H9 (cell line): ENCODE data around the gene ORAI1. TPM values are rescaled to one million over a fixed set of nuclear protein-coding genes. Genes with fewer than 3 reads are reported as not detected.
A peak's percentile ranks its signal among the peaks of the same experiment; 100 is the strongest.

Experiments
- DNase-seq: peaks from one replicate; pipeline ENCODE4 v3.0.0-alpha.2; 2017
- H2AFZ ChIP-seq: one replicate; pipeline ENCODE4 v1.6.1; 2013; ENCODE audit warnings: mild to moderate bottlenecking, low read length, control low read depth, moderate library complexity
- H2AK5ac ChIP-seq: 2 replicates; pipeline ENCODE4 v1.6.1; 2013; ENCODE audit warnings: low read length, control low read depth, mixed read lengths; ENCODE audit not compliant: insufficient read length
- H2BK120ac ChIP-seq: one replicate; pipeline ENCODE4 v1.6.1; 2013; ENCODE audit warnings: low read depth, mild to moderate bottlenecking, low read length, control low read depth, inconsistent platforms; ENCODE audit not compliant: poor library complexity, severe bottlenecking
- H2BK12ac ChIP-seq: 2 replicates; pipeline ENCODE4 v1.6.1; 2013; ENCODE audit warnings: low read length, control low read depth, mixed read lengths, low read depth; ENCODE audit not compliant: insufficient read length
- H2BK15ac ChIP-seq: 2 replicates; pipeline ENCODE4 v1.6.1; 2013; ENCODE audit warnings: low read depth, low read length, control low read depth
- H2BK20ac ChIP-seq: one replicate; pipeline ENCODE4 v1.6.1; 2013; ENCODE audit warnings: low read depth, mild to moderate bottlenecking, low read length, control low read depth, inconsistent platforms; ENCODE audit not compliant: poor library complexity, severe bottlenecking
- H2BK5ac ChIP-seq: 2 replicates; pipeline ENCODE4 v1.6.1; 2013; ENCODE audit warnings: low read length, control low read depth, mixed read lengths; ENCODE audit not compliant: insufficient read length
- H3K14ac ChIP-seq: 2 replicates; pipeline ENCODE4 v1.6.1; 2013; ENCODE audit warnings: low read length, control low read depth; ENCODE audit not compliant: insufficient read depth
- H3K18ac ChIP-seq: 2 replicates; pipeline ENCODE4 v1.6.1; 2013; ENCODE audit warnings: low read depth, mild to moderate bottlenecking, mixed read lengths, low read length, control low read depth; ENCODE audit not compliant: insufficient read length
- H3K23ac ChIP-seq: 2 replicates; pipeline ENCODE4 v1.6.1; 2013; ENCODE audit warnings: low read length, control low read depth, mixed read lengths, low read depth; ENCODE audit not compliant: insufficient read length
- H3K23me2 ChIP-seq: 2 replicates; pipeline ENCODE4 v1.6.1; 2013; ENCODE audit warnings: low read depth, mild to moderate bottlenecking, mixed read lengths, low read length, control low read depth; ENCODE audit not compliant: insufficient read length, poor library complexity, severe bottlenecking
- H3K27ac ChIP-seq: 2 replicates; pipeline ENCODE4 v1.5.1; 2013; ENCODE audit warnings: low read length, control low read depth, mixed read lengths, low read depth; ENCODE audit not compliant: insufficient read length
- H3K27me3 ChIP-seq: 2 replicates; pipeline ENCODE4 v1.6.1; 2013; ENCODE audit warnings: low read length, control low read depth, inconsistent platforms; ENCODE audit not compliant: insufficient read depth
- H3K4ac ChIP-seq: 2 replicates; pipeline ENCODE4 v1.6.1; 2013; ENCODE audit warnings: low read depth, mild to moderate bottlenecking, control low read depth, inconsistent platforms, low read length, moderate library complexity
- H3K4me1 ChIP-seq: 2 replicates; pipeline ENCODE4 v1.6.1; 2013; ENCODE audit warnings: low read length, control low read depth, inconsistent platforms; ENCODE audit not compliant: insufficient read depth
- H3K4me2 ChIP-seq: 2 replicates; pipeline ENCODE4 v1.6.1; 2013; ENCODE audit warnings: low read length, control low read depth, mixed read lengths; ENCODE audit not compliant: insufficient read length, insufficient read depth
- H3K56ac ChIP-seq: 2 replicates; pipeline ENCODE4 v1.6.1; 2013; ENCODE audit warnings: low read depth, mild to moderate bottlenecking, mixed read lengths, low read length, control low read depth; ENCODE audit not compliant: insufficient read length
- H3K79me1 ChIP-seq: 2 replicates; pipeline ENCODE4 v1.6.1; 2013; ENCODE audit warnings: low read depth, mild to moderate bottlenecking, moderate library complexity, low read length, control low read depth, inconsistent platforms; ENCODE audit not compliant: insufficient read depth, poor library complexity, severe bottlenecking
- H3K79me2 ChIP-seq: 2 replicates; pipeline ENCODE4 v1.6.1; 2013; ENCODE audit warnings: low read length, control low read depth, inconsistent platforms; ENCODE audit not compliant: insufficient read depth
- H3K9ac ChIP-seq: 2 replicates; pipeline ENCODE4 v1.6.1; 2013; ENCODE audit warnings: low read length, control low read depth, mixed read lengths; ENCODE audit not compliant: insufficient read length; ENCODE audit errors: extremely low read depth
- H3K9me3 ChIP-seq: one replicate; pipeline ENCODE4 v1.6.1; 2013; ENCODE audit warnings: low read depth, low read length, inconsistent platforms; ENCODE audit not compliant: control insufficient read depth
- H3T11ph ChIP-seq: one replicate; pipeline ENCODE4 v1.6.1; 2013; ENCODE audit warnings: mild to moderate bottlenecking, low read length, control low read depth, inconsistent platforms
- H4K20me1 ChIP-seq: one replicate; pipeline ENCODE4 v1.6.1; 2013; ENCODE audit not compliant: control insufficient read depth, insufficient read length, insufficient read depth
- H4K5ac ChIP-seq: 2 replicates; pipeline ENCODE4 v1.6.1; 2013; ENCODE audit warnings: low read depth, mild to moderate bottlenecking, mixed read lengths, low read length, control low read depth; ENCODE audit not compliant: insufficient read length
- H4K8ac ChIP-seq: replicated peaks from 2 replicates; pipeline ENCODE4 v1.6.1; 2013; ENCODE audit warnings: low read length, control low read depth, mixed read lengths, low read depth; ENCODE audit not compliant: insufficient read length
- H4K91ac ChIP-seq: 2 replicates; pipeline ENCODE4 v1.6.1; 2013; ENCODE audit warnings: low read depth, mild to moderate bottlenecking, moderate library complexity, mixed read lengths, low read length, control low read depth; ENCODE audit not compliant: insufficient read length
- H3K27ac Mint-ChIP-seq, 3 experiments: 2 replicates in 2 of 3; 3 replicates in 1 of 3; pipeline ENCODE4 v1.8.0; 2020 to 2021; ENCODE audit warnings: mixed read lengths in 3 of 3, mild to moderate bottlenecking in 1 of 3, moderate library complexity in 1 of 3
- H3K27me3 Mint-ChIP-seq: 2 replicates; pipeline ENCODE4 v1.8.0; 2021; ENCODE audit warnings: low read depth, mild to moderate bottlenecking, moderate library complexity, mixed read lengths
- H3K36me3 Mint-ChIP-seq, 3 experiments: 2 replicates in 2 of 3; 3 replicates in 1 of 3; pipeline ENCODE4 v1.8.0; 2020 to 2021; ENCODE audit warnings: low read depth in 3 of 3, mixed read lengths in 3 of 3; ENCODE audit not compliant: insufficient read depth in 1 of 3
- H3K4me1 Mint-ChIP-seq, 2 experiments: 2 replicates each; pipeline ENCODE4 v1.8.0; 2020; ENCODE audit warnings: mixed read lengths in 2 of 2
- H3K4me3 Mint-ChIP-seq, 2 experiments: 2 replicates in 1 of 2; 3 replicates in 1 of 2; pipeline ENCODE4 v1.8.0; 2020 to 2021; ENCODE audit warnings: mild to moderate bottlenecking in 2 of 2, mixed read lengths in 2 of 2, moderate library complexity in 1 of 2
- H3K9me3 Mint-ChIP-seq, 2 experiments: 2 replicates in 1 of 2; 3 replicates in 1 of 2; pipeline ENCODE4 v1.8.0; 2020; ENCODE audit warnings: mild to moderate bottlenecking in 2 of 2, mixed read lengths in 2 of 2, moderate library complexity in 1 of 2
- CTCF ChIP-seq: fragments of 200-600 bp; sonication (generic); conservative IDR thresholded peaks from 3 replicates; pipeline ENCODE4 v1.8.0; 2021; ENCODE audit warnings: antibody characterized with exemption, mild to moderate bottlenecking
- WGBS: extraction: QIAGEN DNeasy Blood & Tissue Kit; methylation state at CpG from one replicate; pipeline ENCODE4 v1.1.7; 2013; ENCODE audit warnings: missing lambda C conversion rate, low lambda C conversion rate, mixed read lengths; ENCODE audit not compliant: insufficient read length; ENCODE audit errors: extremely low coverage; 5-methylcytosine and 5-hydroxymethylcytosine counted together
- total RNA-seq: library from RNA; stranded (reverse); gene quantifications from 2 replicates; pipeline ENCODE4 v1.2.1, GENCODE V29; 2021

Gene ORAI1
- total RNA-seq, 1 experiment from 2014 or later, result 24.7 TPM

- Mint-ChIP-seq H3K4me3 (no peak within 1 kb of the TSS), H3K27ac (peak within 1 kb of the TSS; percentile 15 to 68 (median 66); a peak in 4 of 7 replicates), H3K36me3 (peaks cover 2 to 20% (median 10%) of the 10 kb centered on the region in 3 experiments; a peak in 5 of 7 replicates), H3K4me1 (peaks cover 20 to 32% of the 10 kb centered on the region in 2 experiments), H3K27me3 (no peaks in the 10 kb centered on the region), H3K9me3 (no peaks in the 10 kb centered on the region)
- Histone ChIP-seq H2BK20ac (no peak within 1 kb of the TSS), H3K23ac (no peak within 1 kb of the TSS), H3K9me3 (no peaks in the 10 kb centered on the region), H3K79me1 (no peaks in the 10 kb centered on the region), H4K91ac (no peak within 1 kb of the TSS), H3T11ph (no peak within 1 kb of the TSS), H3K79me2 (no peaks in the 10 kb centered on the region), H3K18ac (no peak within 1 kb of the TSS), H4K8ac (no peak within 1 kb of the TSS), H3K14ac (no peak within 1 kb of the TSS), H4K20me1 (no peaks in the 10 kb centered on the region), H3K4me2 (no peak within 1 kb of the TSS), H2BK15ac (no peak within 1 kb of the TSS), H2BK120ac (no peak within 1 kb of the TSS), H3K9ac (no peak within 1 kb of the TSS), H3K23me2 (peaks cover 3% of the 10 kb centered on the region), H2BK12ac (no peak within 1 kb of the TSS), H3K27me3 (no peaks in the 10 kb centered on the region), H2BK5ac (no peak within 1 kb of the TSS), H3K56ac (no peak within 1 kb of the TSS), H2AFZ (no peak within 1 kb of the TSS), H3K27ac (no peak within 1 kb of the TSS), H3K4me1 (no peaks in the 10 kb centered on the region), H3K4ac (no peak within 1 kb of the TSS), H4K5ac (no peak within 1 kb of the TSS), H2AK5ac (no peak within 1 kb of the TSS)
- WGBS, result no CpG with 5 or more reads among the region's 5 CpGs
- TF ChIP-seq CTCF, result no peak
- DNase-seq, result no peak
Measured at GRCh38 chr12:121669521-121669900, 43.2 kb downstream of the ORAI1 start, which contains the start of gene MORN3. TSS of gene MORN3 (minus strand) at chr12:121669654. CDS start at chr12:121669483, 171 bp downstream.
